HG03571 (cell line): Measurements from ENCODE around the gene CUEDC1.

Experiments used
- ATAC-seq: cut with Tn5 transposase; IDR thresholded peaks from one replicate; pipeline ENCODE4 v1.9.1; 2021; ENCODE audit not compliant: unreplicated experiment

Gene CUEDC1

GRCh38 chr17:57918017-57918895 is 37.0 kb downstream of the CUEDC1 start:
- ATAC-seq: no peak

GRCh38 chr17:57916925-57917858 is 38.0 kb downstream of the CUEDC1 start:
- ATAC-seq: no peak

GRCh38 chr17:57915985-57916757 is 39.0 kb downstream of the CUEDC1 start:
- ATAC-seq: no peak

GRCh38 chr17:57915544-57915943 is 39.7 kb downstream of the CUEDC1 start:
- ATAC-seq: no peak

DNA sequence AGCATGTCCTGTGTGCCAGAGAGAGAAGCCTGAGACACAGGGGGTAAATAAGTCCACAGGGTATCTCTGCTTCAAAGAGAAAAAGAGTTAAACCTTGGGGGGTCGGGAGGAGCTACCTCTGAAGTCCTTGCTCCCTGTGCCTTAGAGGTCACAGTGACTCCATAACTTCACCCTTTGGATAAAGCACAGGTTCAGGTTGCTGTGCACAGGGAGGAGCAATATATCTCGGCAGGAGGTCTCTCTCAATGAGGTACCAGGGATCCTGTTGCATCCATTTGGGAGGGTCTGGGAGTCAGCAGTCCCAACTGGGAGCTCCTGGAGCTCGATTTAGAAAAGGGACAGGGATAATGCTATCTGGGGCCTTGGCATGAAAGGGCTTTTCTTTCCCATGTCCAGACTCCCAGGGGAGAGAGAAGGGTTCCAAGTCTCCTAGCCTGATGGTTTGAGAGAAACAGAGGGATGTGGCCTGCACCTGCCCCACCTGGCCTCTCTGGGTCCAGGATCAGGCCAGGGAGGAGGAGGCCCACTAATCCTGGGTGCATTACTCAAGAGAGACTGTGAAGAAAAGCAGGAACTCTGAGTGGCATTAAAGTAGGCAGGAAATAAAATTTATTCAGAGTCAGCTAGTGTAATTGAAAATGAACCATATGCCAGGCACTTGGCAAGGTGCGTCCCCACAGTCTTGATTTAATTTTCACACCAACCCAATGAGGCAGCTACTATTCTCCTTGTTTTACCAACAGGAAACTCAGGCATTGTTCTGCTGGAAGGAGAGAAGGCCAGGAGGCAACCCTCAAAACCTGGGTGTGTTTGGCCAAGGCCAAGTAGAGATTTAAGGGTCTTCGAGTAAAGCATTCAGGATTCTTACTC is 40.7 kb downstream of the CUEDC1 start:
- no peak for ATAC-seq

- no peak for ATAC-seq
These were observed 41.5 kb downstream of the CUEDC1 start for GRCh38 chr17:57913575-57914272.

DNA sequence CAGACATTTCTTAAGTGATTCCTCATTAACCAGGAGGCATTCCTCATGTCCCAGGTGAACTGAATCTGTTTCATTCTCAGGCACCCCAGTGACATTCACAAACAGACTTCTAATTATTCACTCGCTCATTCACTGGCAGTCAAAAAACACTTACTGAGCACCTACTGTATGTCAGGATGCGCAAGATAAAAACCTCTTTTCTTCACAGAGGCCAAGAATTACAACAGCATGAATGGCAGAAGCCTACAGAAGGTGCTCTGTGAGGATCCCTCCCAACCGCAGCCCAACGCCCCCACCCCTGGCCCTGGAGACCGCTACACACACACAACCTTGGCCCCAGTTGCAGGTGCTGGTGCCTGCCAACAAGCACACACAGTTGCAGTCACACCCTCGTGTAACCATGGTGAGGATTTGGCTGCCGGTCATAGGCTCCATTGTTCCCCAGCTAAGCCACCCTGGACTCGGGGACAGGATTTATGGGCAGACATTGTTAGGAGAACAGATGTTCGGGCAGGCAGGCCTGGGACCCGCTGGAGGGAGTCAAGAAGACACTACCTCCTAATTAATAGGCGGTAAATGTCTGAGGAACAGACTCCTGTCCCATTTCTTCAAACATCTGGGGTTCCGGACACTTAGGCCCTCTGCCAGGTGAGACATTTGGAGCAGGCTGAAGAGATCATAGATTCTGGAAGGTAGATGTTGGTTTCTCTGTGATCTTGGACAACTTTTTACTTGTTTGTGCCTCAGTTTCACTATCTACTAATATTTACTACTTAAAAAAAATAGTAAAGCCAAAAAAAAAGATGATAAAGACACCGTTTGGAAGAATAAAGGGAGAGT is 43.2 kb downstream of the CUEDC1 start:
- no peak for ATAC-seq

DNA sequence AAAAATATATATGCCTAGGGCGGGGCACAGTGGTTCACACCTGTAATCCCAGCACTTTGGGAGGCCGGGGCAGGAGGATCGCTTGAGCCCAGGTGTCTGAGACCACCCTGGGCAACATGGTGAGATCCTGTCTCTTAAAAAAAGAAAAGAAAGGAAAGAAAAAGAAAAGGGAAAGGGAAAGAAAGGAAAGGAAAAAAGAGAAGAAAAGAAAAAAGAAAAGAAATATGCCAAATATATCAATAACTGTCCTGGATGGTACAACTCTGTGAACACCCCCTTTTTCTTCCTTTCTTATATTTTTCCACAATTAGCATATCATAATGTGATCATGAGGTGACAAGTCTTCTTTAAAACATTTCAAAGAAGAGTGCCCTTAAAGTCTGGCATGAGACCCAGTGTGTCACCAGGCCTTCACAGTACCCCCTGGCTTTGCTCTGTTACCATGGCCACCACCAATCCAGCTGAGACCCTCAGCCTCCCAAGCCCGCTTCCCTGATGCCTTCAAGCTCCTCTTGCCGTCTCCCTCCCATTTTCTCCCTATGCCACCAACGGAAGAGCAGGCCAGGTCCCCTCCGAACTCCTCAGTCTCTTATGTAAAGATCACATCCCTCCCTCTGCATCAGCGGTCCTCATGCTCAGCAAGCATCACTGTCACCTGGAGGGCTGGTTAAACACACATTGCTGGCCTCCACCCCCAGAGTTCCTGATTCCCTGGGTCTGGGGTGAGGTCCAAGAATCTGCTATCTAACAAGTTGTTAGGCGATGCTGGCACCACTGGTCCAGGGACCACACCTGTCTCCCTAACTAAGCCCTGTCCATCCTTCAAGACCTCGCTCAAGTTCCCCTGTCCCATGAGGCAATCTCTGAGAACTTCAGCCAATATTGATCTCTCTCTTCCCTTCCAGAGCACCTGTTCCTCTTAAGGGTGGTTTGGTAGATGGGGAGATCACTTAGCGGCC is 44.5 kb downstream of the CUEDC1 start:
- ATAC-seq: no peak

- no peak for ATAC-seq
These were observed 45.7 kb downstream of the CUEDC1 start for GRCh38 chr17:57909551-57909950.

DNA sequence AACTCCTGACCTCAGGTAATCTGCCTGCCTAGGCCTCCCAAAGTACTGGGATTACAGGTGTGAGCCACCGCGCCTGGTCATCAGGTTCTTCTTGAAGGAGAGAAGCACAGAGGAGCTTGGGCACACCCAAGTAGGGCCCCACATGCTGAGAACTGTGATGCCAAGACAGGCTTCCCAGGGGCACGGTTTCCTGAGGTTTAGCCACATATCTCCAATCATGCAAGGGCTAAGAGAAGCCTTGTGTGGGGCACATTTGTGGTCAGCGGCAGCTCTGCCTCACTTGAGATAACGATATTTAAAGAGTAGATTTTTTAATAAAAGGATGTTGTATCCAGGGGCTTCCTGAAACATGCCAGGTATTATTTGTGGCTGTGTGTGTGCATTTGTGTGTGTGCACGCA is 46.9 kb downstream of the CUEDC1 start:
- ATAC-seq: no peak

DNA sequence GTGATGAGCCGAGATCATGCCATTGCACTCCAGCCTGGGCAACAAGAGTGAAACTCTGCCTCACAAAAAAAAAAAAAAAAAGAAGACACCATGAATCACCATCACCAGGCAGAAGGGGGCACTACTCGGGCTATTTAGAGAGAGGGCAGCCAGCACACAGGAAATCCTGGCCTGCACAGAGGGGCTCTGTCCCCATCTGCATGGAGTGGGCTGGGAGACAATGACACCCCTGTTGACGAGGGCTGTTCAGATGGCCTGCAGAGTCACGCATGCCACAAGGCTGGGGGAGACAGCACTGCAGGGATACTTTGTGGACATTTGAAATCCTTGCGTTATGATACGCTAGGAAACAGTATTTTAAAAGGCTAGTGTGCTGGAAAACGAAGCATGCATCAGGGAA is 48.3 kb downstream of the CUEDC1 start:
- no peak for ATAC-seq

DNA sequence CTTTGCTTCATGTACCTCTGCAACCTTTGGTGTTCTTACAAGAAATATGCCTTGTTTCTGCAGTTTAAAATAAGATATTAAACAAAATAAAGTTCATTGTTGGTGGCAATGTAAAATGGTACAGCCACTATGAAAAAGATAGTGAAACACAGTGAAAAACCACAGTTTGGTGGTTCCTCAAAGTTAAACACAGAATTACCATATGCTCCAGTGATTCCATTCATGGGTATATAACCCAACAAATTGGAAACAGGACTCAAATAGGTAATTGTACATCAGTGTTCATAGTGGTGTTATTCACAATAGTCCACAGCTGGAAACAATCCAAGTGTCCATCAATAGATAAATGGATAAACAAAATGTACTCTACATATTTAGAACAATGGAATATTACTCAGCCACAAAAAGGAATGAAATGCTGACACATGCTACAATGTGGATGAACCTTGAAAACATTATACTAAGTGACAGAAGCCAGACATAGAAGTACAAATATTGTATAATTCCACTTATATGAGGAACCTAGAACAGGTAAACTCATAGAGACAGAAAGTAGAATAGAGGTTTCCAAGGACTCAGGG is 49.2 kb downstream of the CUEDC1 start:
- ATAC-seq: no peak

GRCh38 chr17:57903961-57904360 is 51.3 kb downstream of the CUEDC1 start:
- no peak for ATAC-seq

- ATAC-seq: peak; percentile 56
These were observed 52.1 kb downstream of the CUEDC1 start for GRCh38 chr17:57902800-57903759.

DNA sequence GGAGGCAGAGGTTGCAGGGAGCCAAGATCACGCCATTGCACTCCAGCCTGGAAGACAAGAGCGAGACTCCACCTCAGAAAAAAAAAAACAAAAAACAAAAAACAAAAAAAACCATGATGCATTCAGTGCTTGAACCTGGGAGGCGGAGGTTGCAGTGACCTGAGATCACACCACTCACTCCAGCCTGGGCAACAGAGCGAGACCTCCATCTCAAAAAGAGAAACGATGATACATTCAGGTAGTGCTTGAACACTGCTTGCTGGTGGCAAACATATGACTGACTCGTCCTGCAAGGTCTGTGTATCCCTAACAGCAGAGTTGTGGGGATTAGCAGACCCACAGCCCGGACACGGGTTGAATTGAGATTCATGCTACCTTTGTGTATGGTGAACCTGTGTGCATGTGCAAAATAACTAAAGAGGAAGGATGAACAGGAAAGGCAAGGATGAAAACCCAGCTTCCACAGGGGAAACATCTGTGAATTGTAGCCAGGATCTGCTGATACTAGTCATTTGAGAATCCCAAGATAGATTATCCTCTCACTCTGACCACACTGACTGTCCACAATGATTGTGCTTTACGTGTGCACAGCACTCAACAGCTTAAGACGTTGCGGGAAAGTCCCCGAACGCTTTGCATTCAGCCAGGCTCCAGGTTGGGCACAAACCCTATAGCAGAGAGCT is 53.0 kb downstream of the CUEDC1 start:
- ATAC-seq: peak; percentile 49
